ENCODE data around the gene AJAP1. TPM values are rescaled to one million over a fixed set of nuclear protein-coding genes. Genes with fewer than 3 reads are reported as not detected.

AJAP1 gene
- total and polyA plus RNA-seq, 2 donors (not counting 1 experiment from before 2014, with no cell fraction given): 0.01 TPM; not detected in 1

DNA sequence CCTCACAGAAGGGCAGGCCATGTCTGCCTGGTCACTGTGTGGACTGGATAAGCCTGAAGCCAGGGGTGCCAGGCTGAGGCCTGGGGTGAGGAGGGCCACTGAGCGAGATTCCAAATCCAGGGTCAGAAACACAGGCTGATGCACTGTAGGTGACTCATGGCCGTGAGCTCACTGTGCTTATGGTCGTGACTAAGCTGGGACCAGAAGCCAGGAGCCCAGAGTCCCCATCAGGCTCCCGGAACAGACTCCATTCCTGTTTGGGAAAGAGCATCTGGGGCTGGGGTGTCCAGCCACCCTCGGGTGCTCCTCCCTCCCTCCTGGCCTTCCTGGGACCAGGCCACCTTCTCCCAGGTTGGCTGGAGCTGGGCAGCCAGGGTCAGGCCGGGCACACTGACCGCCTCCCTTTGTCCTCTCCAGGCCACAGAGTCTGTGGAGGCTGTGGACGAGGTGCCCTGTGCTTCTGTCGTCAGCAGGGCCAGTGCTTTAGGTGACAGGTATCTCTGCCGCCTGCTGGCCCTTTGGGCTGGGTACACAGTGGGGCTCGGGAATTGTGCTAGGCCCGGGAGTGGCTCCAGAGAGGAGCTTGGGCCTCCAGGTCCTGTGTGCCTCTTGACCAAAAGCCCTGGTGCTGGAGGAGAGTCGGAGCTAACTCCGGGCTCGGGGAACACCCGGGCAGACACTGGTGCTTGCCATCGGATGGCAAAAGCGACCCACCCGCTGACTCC lies 36.7 kb downstream of the AJAP1 start:
- no peaks in the 10 kb centered on the region for H3K79me2 ChIP-seq (ENCODE audit: control insufficient read depth, insufficient read depth, low read length)
- H3K4me2 ChIP-seq (ENCODE audit: extremely low read depth, insufficient read depth, low read length): no peak overlapping the region
- H3K27ac ChIP-seq (ENCODE audit: insufficient read depth, low read length): no peak overlapping the region
- TF ChIP-seq EZH2 (IDR thresholded peaks at IDR 0.05; ENCODE audit: low read length, missing control alignments): no peak
- TF ChIP-seq, protein P1, sequence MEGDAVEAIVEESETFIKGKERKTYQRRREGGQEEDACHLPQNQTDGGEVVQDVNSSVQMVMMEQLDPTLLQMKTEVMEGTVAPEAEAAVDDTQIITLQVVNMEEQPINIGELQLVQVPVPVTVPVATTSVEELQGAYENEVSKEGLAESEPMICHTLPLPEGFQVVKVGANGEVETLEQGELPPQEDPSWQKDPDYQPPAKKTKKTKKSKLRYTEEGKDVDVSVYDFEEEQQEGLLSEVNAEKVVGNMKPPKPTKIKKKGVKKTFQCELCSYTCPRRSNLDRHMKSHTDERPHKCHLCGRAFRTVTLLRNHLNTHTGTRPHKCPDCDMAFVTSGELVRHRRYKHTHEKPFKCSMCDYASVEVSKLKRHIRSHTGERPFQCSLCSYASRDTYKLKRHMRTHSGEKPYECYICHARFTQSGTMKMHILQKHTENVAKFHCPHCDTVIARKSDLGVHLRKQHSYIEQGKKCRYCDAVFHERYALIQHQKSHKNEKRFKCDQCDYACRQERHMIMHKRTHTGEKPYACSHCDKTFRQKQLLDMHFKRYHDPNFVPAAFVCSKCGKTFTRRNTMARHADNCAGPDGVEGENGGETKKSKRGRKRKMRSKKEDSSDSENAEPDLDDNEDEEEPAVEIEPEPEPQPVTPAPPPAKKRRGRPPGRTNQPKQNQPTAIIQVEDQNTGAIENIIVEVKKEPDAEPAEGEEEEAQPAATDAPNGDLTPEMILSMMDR (conservative IDR thresholded peaks at IDR 0.05 in 1 of 2, IDR thresholded peaks at IDR 0.05 in 1 of 2; ENCODE audit: low read depth in 1 of 2, low read length in 2 of 2): no peak
- no peak overlapping the region for H2AFZ ChIP-seq (ENCODE audit: low read length)
- H3K4me3 ChIP-seq (replicated peaks in 1 of 4; ENCODE audit: control extremely low read depth in 1 of 4, insufficient read depth in 1 of 4, low read depth in 3 of 4, low read length in 4 of 4): no peak overlapping the region
- H3K9me3 ChIP-seq (ENCODE audit: control insufficient read depth, insufficient read depth, low read depth, low read length): no peaks in the 10 kb centered on the region
- H3K4me1 ChIP-seq (ENCODE audit: control insufficient read depth, extremely low read depth, insufficient read depth, low read length): no peaks in the 10 kb centered on the region
- no peaks in the 10 kb centered on the region for H3K36me3 ChIP-seq (ENCODE audit: control insufficient read depth, insufficient read depth, low read length)
- DNase-seq (ENCODE audit: low read depth in 2 of 2): peak in 1 of 2 donors; percentile 36
- H3K27me3 ChIP-seq (ENCODE audit: control insufficient read depth, insufficient read depth, low read length): no peaks in the 10 kb centered on the region
- H4K20me1 ChIP-seq (ENCODE audit: control insufficient read depth, extremely low read depth, insufficient read depth, low read length): no peaks in the 10 kb centered on the region
- H3K9ac ChIP-seq (ENCODE audit: insufficient read depth, low read length): no peak overlapping the region

- Histone ChIP-seq H3K27ac (ENCODE audit: insufficient read depth, low read length) (no peak overlapping the region), H4K20me1 (ENCODE audit: control insufficient read depth, extremely low read depth, insufficient read depth, low read length) (no peaks in the 10 kb centered on the region), H3K79me2 (ENCODE audit: control insufficient read depth, insufficient read depth, low read length) (no peaks in the 10 kb centered on the region), H3K4me3 (replicated peaks in 1 of 4; ENCODE audit: control extremely low read depth in 1 of 4, insufficient read depth in 1 of 4, low read depth in 3 of 4, low read length in 4 of 4) (no peak overlapping the region), H3K36me3 (ENCODE audit: control insufficient read depth, insufficient read depth, low read length) (no peaks in the 10 kb centered on the region), H2AFZ (ENCODE audit: low read length) (no peak overlapping the region), H3K9me3 (ENCODE audit: control insufficient read depth, insufficient read depth, low read depth, low read length) (no peaks in the 10 kb centered on the region), H3K4me2 (ENCODE audit: extremely low read depth, insufficient read depth, low read length) (no peak overlapping the region), H3K27me3 (ENCODE audit: control insufficient read depth, insufficient read depth, low read length) (no peaks in the 10 kb centered on the region), H3K4me1 (ENCODE audit: control insufficient read depth, extremely low read depth, insufficient read depth, low read length) (no peaks in the 10 kb centered on the region), H3K9ac (ENCODE audit: insufficient read depth, low read length) (no peak overlapping the region)
- TF ChIP-seq, protein P1 (conservative IDR thresholded peaks at IDR 0.05 in 1 of 2, IDR thresholded peaks at IDR 0.05 in 1 of 2; ENCODE audit: low read depth in 1 of 2, low read length in 2 of 2): no peak
- TF ChIP-seq EZH2 (IDR thresholded peaks at IDR 0.05; ENCODE audit: low read length, missing control alignments): no peak
- DNase-seq (ENCODE audit: low read depth in 2 of 2): no peak
Observed at GRCh38 chr1:4691766-4692405, 37.5 kb downstream of the AJAP1 start.

DNA sequence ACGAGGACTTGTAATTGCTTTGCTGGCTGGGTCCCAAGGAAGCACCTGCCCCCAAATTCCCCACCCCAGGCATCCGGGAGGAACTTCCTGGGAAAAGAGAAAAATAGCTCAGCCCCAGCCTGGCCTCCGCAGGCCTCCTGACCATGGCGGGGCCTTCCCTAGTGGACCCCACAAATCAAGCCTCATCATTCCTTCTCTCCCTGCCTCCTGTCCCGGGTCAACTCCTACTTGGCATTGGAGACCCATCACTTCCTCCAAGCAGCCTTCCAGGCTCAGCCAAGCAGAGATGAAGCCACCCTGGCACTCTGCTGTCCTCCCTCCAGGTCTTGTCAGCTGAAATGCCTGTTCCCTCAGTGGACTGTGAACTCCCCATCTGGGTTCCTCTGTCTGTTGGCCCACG lies 38.0 kb downstream of the AJAP1 start:
- Histone ChIP-seq H3K9me3 (ENCODE audit: control insufficient read depth, insufficient read depth, low read depth, low read length) (no peaks in the 10 kb centered on the region), H3K9ac (ENCODE audit: insufficient read depth, low read length) (no peak overlapping the region), H3K27ac (ENCODE audit: insufficient read depth, low read length) (no peak overlapping the region), H3K4me2 (ENCODE audit: extremely low read depth, insufficient read depth, low read length) (no peak overlapping the region), H3K79me2 (ENCODE audit: control insufficient read depth, insufficient read depth, low read length) (no peaks in the 10 kb centered on the region), H2AFZ (ENCODE audit: low read length) (no peak overlapping the region), H3K4me1 (ENCODE audit: control insufficient read depth, extremely low read depth, insufficient read depth, low read length) (no peaks in the 10 kb centered on the region), H3K27me3 (ENCODE audit: control insufficient read depth, insufficient read depth, low read length) (no peaks in the 10 kb centered on the region), H3K36me3 (ENCODE audit: control insufficient read depth, insufficient read depth, low read length) (no peaks in the 10 kb centered on the region), H4K20me1 (ENCODE audit: control insufficient read depth, extremely low read depth, insufficient read depth, low read length) (no peaks in the 10 kb centered on the region), H3K4me3 (replicated peaks in 1 of 4; ENCODE audit: control extremely low read depth in 1 of 4, insufficient read depth in 1 of 4, low read depth in 3 of 4, low read length in 4 of 4) (no peak overlapping the region)
- no peak for DNase-seq (ENCODE audit: low read depth in 2 of 2)
- TF ChIP-seq, protein P1 (conservative IDR thresholded peaks at IDR 0.05 in 1 of 2, IDR thresholded peaks at IDR 0.05 in 1 of 2; ENCODE audit: low read depth in 1 of 2, low read length in 2 of 2): no peak
- no peak for TF ChIP-seq EZH2 (IDR thresholded peaks at IDR 0.05; ENCODE audit: low read length, missing control alignments)

Measured in fibroblast of lung (primary cell).